ENCODE results near the gene PKP4.

Gene PKP4

GRCh38 chr2:158559252-158559651 lies 102.5 kb downstream of the PKP4 start:
- ATAC-seq (ENCODE audit: low read depth): no peak
- H3K4me3 ChIP-seq (ENCODE audit: severe bottlenecking): no peak overlapping the region
- H3K4me1 ChIP-seq (ENCODE audit: insufficient read depth, poor library complexity, severe bottlenecking): no peaks in the 10 kb centered on the region
- H3K9me3 ChIP-seq (ENCODE audit: severe bottlenecking): no peaks in the 10 kb centered on the region
- H3K36me3 ChIP-seq (ENCODE audit: low read depth): peaks cover 11% of the 10 kb centered on the region
- no peak overlapping the region for H3K27ac ChIP-seq (ENCODE audit: poor library complexity, severe bottlenecking)
- DNase-seq (ENCODE audit: low spot score): no peak
- no peaks in the 10 kb centered on the region for H3K27me3 ChIP-seq (ENCODE audit: insufficient read depth, poor library complexity, severe bottlenecking)
- TF ChIP-seq CTCF (IDR thresholded peaks at IDR 0.05; ENCODE audit: poor library complexity, severe bottlenecking): no peak

GRCh38 chr2:158560259-158560658 lies 103.5 kb downstream of the PKP4 start:
- Histone ChIP-seq H3K27ac (ENCODE audit: poor library complexity, severe bottlenecking) (no peak overlapping the region), H3K36me3 (ENCODE audit: low read depth) (peaks cover 7% of the 10 kb centered on the region; the same call in 1 of the 2 replicates), H3K27me3 (ENCODE audit: insufficient read depth, poor library complexity, severe bottlenecking) (no peaks in the 10 kb centered on the region), H3K9me3 (ENCODE audit: severe bottlenecking) (no peaks in the 10 kb centered on the region), H3K4me3 (ENCODE audit: severe bottlenecking) (no peak overlapping the region), H3K4me1 (ENCODE audit: insufficient read depth, poor library complexity, severe bottlenecking) (no peaks in the 10 kb centered on the region)
- DNase-seq (ENCODE audit: low spot score) (no peak), ATAC-seq (ENCODE audit: low read depth) (no peak)
- TF ChIP-seq CTCF (IDR thresholded peaks at IDR 0.05; ENCODE audit: poor library complexity, severe bottlenecking): no peak

GRCh38 chr2:158561054-158561453 lies 104.3 kb downstream of the PKP4 start:
- no peak for TF ChIP-seq CTCF (IDR thresholded peaks at IDR 0.05; ENCODE audit: poor library complexity, severe bottlenecking)
- no peak overlapping the region for H3K4me3 ChIP-seq (ENCODE audit: severe bottlenecking)
- no peak for ATAC-seq (ENCODE audit: low read depth)
- 0 out of 2 replicates have a peak, but pooled peaks cover 6% of the 10 kb centered on the region for H3K36me3 ChIP-seq (ENCODE audit: low read depth)
- no peaks in the 10 kb centered on the region for H3K4me1 ChIP-seq (ENCODE audit: insufficient read depth, poor library complexity, severe bottlenecking)
- no peak overlapping the region for H3K27ac ChIP-seq (ENCODE audit: poor library complexity, severe bottlenecking)
- no peak for DNase-seq (ENCODE audit: low spot score)
- no peaks in the 10 kb centered on the region for H3K27me3 ChIP-seq (ENCODE audit: insufficient read depth, poor library complexity, severe bottlenecking)
- no peaks in the 10 kb centered on the region for H3K9me3 ChIP-seq (ENCODE audit: severe bottlenecking)

GRCh38 chr2:158567208-158567607 lies 110.5 kb downstream of the PKP4 start:
- Histone ChIP-seq H3K4me3 (ENCODE audit: severe bottlenecking) (no peak overlapping the region), H3K4me1 (ENCODE audit: insufficient read depth, poor library complexity, severe bottlenecking) (no peaks in the 10 kb centered on the region), H3K9me3 (ENCODE audit: severe bottlenecking) (no peaks in the 10 kb centered on the region), H3K36me3 (ENCODE audit: low read depth) (no peaks in the 10 kb centered on the region), H3K27me3 (ENCODE audit: insufficient read depth, poor library complexity, severe bottlenecking) (no peaks in the 10 kb centered on the region), H3K27ac (ENCODE audit: poor library complexity, severe bottlenecking) (no peak overlapping the region)
- DNase-seq (ENCODE audit: low spot score) (no peak), ATAC-seq (ENCODE audit: low read depth) (no peak)
- TF ChIP-seq CTCF (IDR thresholded peaks at IDR 0.05; ENCODE audit: poor library complexity, severe bottlenecking): no peak

- no peak overlapping the region for H3K27ac ChIP-seq (ENCODE audit: poor library complexity, severe bottlenecking)
- no peak for DNase-seq (ENCODE audit: low spot score)
- no peak overlapping the region for H3K4me3 ChIP-seq (ENCODE audit: severe bottlenecking)
- no peaks in the 10 kb centered on the region for H3K27me3 ChIP-seq (ENCODE audit: insufficient read depth, poor library complexity, severe bottlenecking)
- no peaks in the 10 kb centered on the region for H3K9me3 ChIP-seq (ENCODE audit: severe bottlenecking)
- TF ChIP-seq CTCF (IDR thresholded peaks at IDR 0.05; ENCODE audit: poor library complexity, severe bottlenecking): no peak
- no peaks in the 10 kb centered on the region for H3K4me1 ChIP-seq (ENCODE audit: insufficient read depth, poor library complexity, severe bottlenecking)
- ATAC-seq (ENCODE audit: low read depth): no peak
- no peaks in the 10 kb centered on the region for H3K36me3 ChIP-seq (ENCODE audit: low read depth)
These were observed 112.5 kb downstream of the PKP4 start for GRCh38 chr2:158569284-158569683.

All from RWPE2 (cell line).